ENCODE measurements around the gene SENP8.

The SENP8 gene

DNA sequence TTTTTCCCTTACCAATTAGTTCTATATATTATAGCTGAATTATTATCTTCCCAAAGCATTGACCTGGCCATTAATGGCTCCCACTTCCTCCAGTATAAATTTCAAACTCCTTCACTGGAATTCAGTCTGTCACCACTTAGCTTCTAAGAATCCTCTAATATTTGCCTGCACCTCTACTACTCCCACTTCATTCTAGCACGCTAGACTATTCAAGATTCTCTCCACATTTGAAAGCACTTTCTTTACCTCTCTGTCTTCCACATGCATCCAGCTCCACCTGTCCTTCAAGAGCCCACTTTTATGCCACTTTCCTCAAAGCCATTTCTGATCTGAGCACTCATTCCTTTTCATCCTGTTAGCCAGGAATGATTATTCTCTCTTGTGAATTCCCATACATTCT, 15.0 kb downstream of the SENP8 start:
- H3K9me2 ChIP-seq (replicated peaks; ENCODE audit: low read depth, low read length): no peaks in the 10 kb centered on the region
- H3K4me1 ChIP-seq (ENCODE audit: insufficient read depth, low read length, poor library complexity, severe bottlenecking): no peaks in the 10 kb centered on the region
- no peaks in the 10 kb centered on the region for H3K36me3 ChIP-seq (ENCODE audit: insufficient read depth, low read length)
- H3K9me3 ChIP-seq (ENCODE audit: insufficient read depth, low read depth, low read length): no peaks in the 10 kb centered on the region
- no peaks in the 10 kb centered on the region for H3F3A ChIP-seq (ENCODE audit: low read depth)
- no peak overlapping the region for H3K4me3 ChIP-seq (ENCODE audit: low read length, poor library complexity, severe bottlenecking)
- TF ChIP-seq, protein P1, sequence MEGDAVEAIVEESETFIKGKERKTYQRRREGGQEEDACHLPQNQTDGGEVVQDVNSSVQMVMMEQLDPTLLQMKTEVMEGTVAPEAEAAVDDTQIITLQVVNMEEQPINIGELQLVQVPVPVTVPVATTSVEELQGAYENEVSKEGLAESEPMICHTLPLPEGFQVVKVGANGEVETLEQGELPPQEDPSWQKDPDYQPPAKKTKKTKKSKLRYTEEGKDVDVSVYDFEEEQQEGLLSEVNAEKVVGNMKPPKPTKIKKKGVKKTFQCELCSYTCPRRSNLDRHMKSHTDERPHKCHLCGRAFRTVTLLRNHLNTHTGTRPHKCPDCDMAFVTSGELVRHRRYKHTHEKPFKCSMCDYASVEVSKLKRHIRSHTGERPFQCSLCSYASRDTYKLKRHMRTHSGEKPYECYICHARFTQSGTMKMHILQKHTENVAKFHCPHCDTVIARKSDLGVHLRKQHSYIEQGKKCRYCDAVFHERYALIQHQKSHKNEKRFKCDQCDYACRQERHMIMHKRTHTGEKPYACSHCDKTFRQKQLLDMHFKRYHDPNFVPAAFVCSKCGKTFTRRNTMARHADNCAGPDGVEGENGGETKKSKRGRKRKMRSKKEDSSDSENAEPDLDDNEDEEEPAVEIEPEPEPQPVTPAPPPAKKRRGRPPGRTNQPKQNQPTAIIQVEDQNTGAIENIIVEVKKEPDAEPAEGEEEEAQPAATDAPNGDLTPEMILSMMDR (conservative IDR thresholded peaks at IDR 0.05; ENCODE audit: low read length): no peak
- TF ChIP-seq EZH2phosphoT487 (IDR thresholded peaks at IDR 0.05; ENCODE audit: borderline replicate concordance): no peak
- no peak overlapping the region for H3K9ac ChIP-seq (ENCODE audit: low read depth, low read length, poor library complexity, severe bottlenecking)
- no peaks in the 10 kb centered on the region for H3K27me3 ChIP-seq (ENCODE audit: insufficient read depth, low read length, poor library complexity, severe bottlenecking)
- H3K4me2 ChIP-seq (ENCODE audit: low read depth, low read length, poor library complexity, severe bottlenecking): no peak overlapping the region
- no peaks in the 10 kb centered on the region for H4K20me1 ChIP-seq (ENCODE audit: insufficient read depth, low read length, poor library complexity, severe bottlenecking)
- H3K79me2 ChIP-seq (ENCODE audit: insufficient read depth, low read length): no peaks in the 10 kb centered on the region
- H2AFZ ChIP-seq (ENCODE audit: low read length): no peak overlapping the region

- Histone ChIP-seq H3K4me2 (ENCODE audit: low read depth, low read length, poor library complexity, severe bottlenecking) (no peak overlapping the region), H3K27me3 (ENCODE audit: insufficient read depth, low read length, poor library complexity, severe bottlenecking) (no peaks in the 10 kb centered on the region), H3K9me3 (ENCODE audit: insufficient read depth, low read depth, low read length) (no peaks in the 10 kb centered on the region), H4K20me1 (ENCODE audit: insufficient read depth, low read length, poor library complexity, severe bottlenecking) (no peaks in the 10 kb centered on the region), H3K9ac (ENCODE audit: low read depth, low read length, poor library complexity, severe bottlenecking) (no peak overlapping the region), H3K36me3 (ENCODE audit: insufficient read depth, low read length) (no peaks in the 10 kb centered on the region), H3K9me2 (replicated peaks; ENCODE audit: low read depth, low read length) (no peaks in the 10 kb centered on the region), H3F3A (ENCODE audit: low read depth) (no peaks in the 10 kb centered on the region), H3K4me3 (ENCODE audit: low read length, poor library complexity, severe bottlenecking) (no peak overlapping the region), H3K79me2 (ENCODE audit: insufficient read depth, low read length) (no peaks in the 10 kb centered on the region), H2AFZ (ENCODE audit: low read length) (no peak overlapping the region), H3K4me1 (ENCODE audit: insufficient read depth, low read length, poor library complexity, severe bottlenecking) (no peaks in the 10 kb centered on the region)
- TF ChIP-seq EZH2phosphoT487 (IDR thresholded peaks at IDR 0.05; ENCODE audit: borderline replicate concordance): no peak
- TF ChIP-seq, protein P1 (conservative IDR thresholded peaks at IDR 0.05; ENCODE audit: low read length): no peak
Observed at GRCh38 chr15:72135719-72136118, 17.5 kb downstream of the SENP8 start.

DNA sequence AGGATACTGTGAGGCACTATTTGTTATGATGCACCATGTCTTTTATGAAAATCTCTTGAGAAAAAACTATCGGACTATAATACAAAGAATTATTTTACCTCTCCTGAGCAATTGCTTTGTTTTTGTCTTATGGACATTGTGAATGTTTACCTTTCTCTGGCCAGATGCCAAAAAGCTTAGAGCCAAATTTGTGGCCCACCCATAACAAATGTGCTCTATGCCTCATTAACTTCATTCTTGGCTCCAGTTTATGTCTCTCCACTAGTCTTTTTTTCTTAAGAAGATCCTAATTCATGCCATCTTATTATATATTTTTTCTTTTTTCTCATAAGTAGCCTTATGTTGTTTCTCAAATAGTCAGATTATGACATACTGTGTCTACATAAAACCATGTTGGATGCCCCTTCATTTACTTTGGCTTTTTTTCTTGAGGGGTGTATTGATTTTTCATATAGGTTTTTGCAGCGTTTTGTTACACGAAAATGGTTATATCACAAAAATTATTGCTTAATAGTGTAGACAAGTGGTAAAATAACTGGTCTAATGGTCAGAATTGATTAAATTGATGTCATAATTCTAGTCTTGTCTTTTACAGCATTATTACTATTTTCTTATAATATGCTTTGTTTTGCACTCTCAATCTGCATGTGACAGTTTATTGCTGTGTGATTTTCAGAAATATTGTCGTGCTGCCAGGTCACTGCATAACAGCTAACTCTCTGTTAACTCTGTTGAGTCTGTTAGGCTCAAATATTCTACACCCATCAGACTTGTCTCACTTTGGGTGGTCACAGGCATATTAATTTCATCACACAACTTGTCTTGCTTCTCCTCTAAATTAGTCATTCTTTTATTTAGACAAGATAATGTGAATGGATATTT, 18.2 kb downstream of the SENP8 start:
- Histone ChIP-seq H3K4me2 (ENCODE audit: low read depth, low read length, poor library complexity, severe bottlenecking) (no peak overlapping the region), H3K27me3 (ENCODE audit: insufficient read depth, low read length, poor library complexity, severe bottlenecking) (no peaks in the 10 kb centered on the region), H3K36me3 (ENCODE audit: insufficient read depth, low read length) (no peaks in the 10 kb centered on the region), H3K9me3 (ENCODE audit: insufficient read depth, low read depth, low read length) (no peaks in the 10 kb centered on the region), H3F3A (ENCODE audit: low read depth) (no peaks in the 10 kb centered on the region), H3K4me3 (ENCODE audit: low read length, poor library complexity, severe bottlenecking) (no peak overlapping the region), H3K9me2 (replicated peaks; ENCODE audit: low read depth, low read length) (no peaks in the 10 kb centered on the region), H4K20me1 (ENCODE audit: insufficient read depth, low read length, poor library complexity, severe bottlenecking) (no peaks in the 10 kb centered on the region), H3K9ac (ENCODE audit: low read depth, low read length, poor library complexity, severe bottlenecking) (no peak overlapping the region), H3K79me2 (ENCODE audit: insufficient read depth, low read length) (no peaks in the 10 kb centered on the region), H2AFZ (ENCODE audit: low read length) (no peak overlapping the region), H3K4me1 (ENCODE audit: insufficient read depth, low read length, poor library complexity, severe bottlenecking) (peaks cover 7% of the 10 kb centered on the region)
- TF ChIP-seq, protein P1 (conservative IDR thresholded peaks at IDR 0.05; ENCODE audit: low read length): no peak
- no peak for TF ChIP-seq EZH2phosphoT487 (IDR thresholded peaks at IDR 0.05; ENCODE audit: borderline replicate concordance)

All from Loucy (cell line).